ENCODE measurements around the gene NCBP2L. TPM values are rescaled to one million over a fixed set of nuclear protein-coding genes. Genes with fewer than 3 reads are reported as not detected.

Gene NCBP2L
- total RNA-seq, 2 experiments from 2014 or later = not detected

- no peak for DNase-seq (ENCODE audit: low spot score)
- H3K9me2 ChIP-seq (ENCODE audit: insufficient read depth, low read length) = no peaks in the 10 kb centered on the region
- ChIA-PET CTCF (ENCODE audit: unreplicated experiment) (no interaction called here), POLR2A (no interaction called here)
- intact Hi-C loops (cut with micrococcal nuclease; ENCODE audit: unreplicated experiment) = loop anchor here (10.0 kb wide), 2 partner anchors 302 to 748 kb away; no protein-coding TSS in a partner anchor
- peaks cover 11% of the 10 kb centered on the region for H3K4me1 ChIP-seq (ENCODE audit: insufficient read depth, low read length, poor library complexity, severe bottlenecking)
- no peaks in the 10 kb centered on the region for H4K20me1 ChIP-seq (ENCODE audit: insufficient read depth, low read length)
- H3K27ac ChIP-seq (ENCODE audit: low read depth, low read length, poor library complexity, severe bottlenecking) = no peak overlapping the region
- no peak overlapping the region for H3K4me2 ChIP-seq (ENCODE audit: low read length)
- H3K79me2 ChIP-seq (ENCODE audit: insufficient read depth, low read depth, low read length) = no peaks in the 10 kb centered on the region
- no TSS peak for BruUV-seq (replicated peaks)
- H3K4me3 ChIP-seq (ENCODE audit: low read depth, low read length, poor library complexity, severe bottlenecking) = no peak overlapping the region
- no peak for TF ChIP-seq EZH2phosphoT487 (IDR thresholded peaks at IDR 0.05; ENCODE audit: borderline replicate concordance, low read depth, low read length)
- H3K36me3 ChIP-seq (ENCODE audit: insufficient read depth, low read length) = no peaks in the 10 kb centered on the region
- H2AFZ ChIP-seq (ENCODE audit: low read length) = no peak overlapping the region
- no peaks in the 10 kb centered on the region for H3K9me3 ChIP-seq (ENCODE audit: low read length)
These were observed 4.3 kb upstream of the NCBP2L start for GRCh38 chrX:107773206-107773605.

GRCh38 chrX:107773906-107774435, 3.6 kb upstream of the NCBP2L start:
- Histone ChIP-seq H3K36me3 (ENCODE audit: insufficient read depth, low read length) (no peaks in the 10 kb centered on the region), H3K9me3 (ENCODE audit: low read length) (no peaks in the 10 kb centered on the region), H3K79me2 (ENCODE audit: insufficient read depth, low read depth, low read length) (no peaks in the 10 kb centered on the region), H4K20me1 (ENCODE audit: insufficient read depth, low read length) (no peaks in the 10 kb centered on the region), H3K9me2 (ENCODE audit: insufficient read depth, low read length) (no peaks in the 10 kb centered on the region), H2AFZ (ENCODE audit: low read length) (no peak overlapping the region), H3K4me3 (ENCODE audit: low read depth, low read length, poor library complexity, severe bottlenecking) (no peak overlapping the region), H3K27ac (ENCODE audit: low read depth, low read length, poor library complexity, severe bottlenecking) (no peak overlapping the region), H3K4me1 (ENCODE audit: insufficient read depth, low read length, poor library complexity, severe bottlenecking) (peaks cover 11% of the 10 kb centered on the region), H3K4me2 (ENCODE audit: low read length) (no peak overlapping the region)
- intact Hi-C loops (cut with micrococcal nuclease; ENCODE audit: unreplicated experiment) = loop anchor here (10.0 kb wide), 2 partner anchors 301 to 749 kb away; no protein-coding TSS in a partner anchor
- no peak for DNase-seq (ENCODE audit: low spot score)
- BruUV-seq (replicated peaks) = no TSS peak
- POLR2A ChIA-PET = interaction anchor here (0.6 kb wide), 1 partner anchor 105 kb away, joined by 4 read pairs; no protein-coding TSS in a partner anchor
- TF ChIP-seq CTCF (conservative IDR thresholded peaks at IDR 0.05; ENCODE audit: low read length) = no peak
- TF ChIP-seq EZH2phosphoT487 (IDR thresholded peaks at IDR 0.05; ENCODE audit: borderline replicate concordance, low read depth, low read length) = no peak
- CTCF ChIA-PET (ENCODE audit: unreplicated experiment) = no interaction called here

GRCh38 chrX:107775000-107775733, 2.4 kb upstream of the NCBP2L start:
- DNase-seq (ENCODE audit: low spot score) = no peak
- no peaks in the 10 kb centered on the region for H3K36me3 ChIP-seq (ENCODE audit: insufficient read depth, low read length)

More at GRCh38 chrX:107775000-107775733, 2.4 kb upstream of the NCBP2L start:
- TF ChIP-seq CTCF (conservative IDR thresholded peaks at IDR 0.05; ENCODE audit: low read length) (no peak), EZH2phosphoT487 (IDR thresholded peaks at IDR 0.05; ENCODE audit: borderline replicate concordance, low read depth, low read length) (no peak)
- Histone ChIP-seq H3K4me1 (ENCODE audit: insufficient read depth, low read length, poor library complexity, severe bottlenecking) (peaks cover 11% of the 10 kb centered on the region), H4K20me1 (ENCODE audit: insufficient read depth, low read length) (no peaks in the 10 kb centered on the region), H3K27ac (ENCODE audit: low read depth, low read length, poor library complexity, severe bottlenecking) (no peak overlapping the region), H2AFZ (ENCODE audit: low read length) (0 out of 2 replicates have a peak overlapping the region, but pooled peaks have one; percentile 50), H3K9me2 (ENCODE audit: insufficient read depth, low read length) (no peaks in the 10 kb centered on the region), H3K79me2 (ENCODE audit: insufficient read depth, low read depth, low read length) (no peaks in the 10 kb centered on the region), H3K4me2 (ENCODE audit: low read length) (peak overlapping the region; percentile 77; the same call in 1 of the 2 replicates), H3K9me3 (ENCODE audit: low read length) (no peaks in the 10 kb centered on the region), H3K4me3 (ENCODE audit: low read depth, low read length, poor library complexity, severe bottlenecking) (peak overlapping the region; percentile 44)
- BruUV-seq (replicated peaks) = no TSS peak
- POLR2A ChIA-PET = interaction anchor here (1.2 kb wide), 1 partner anchor 102 kb away, joined by 5 read pairs; no protein-coding TSS in a partner anchor
- intact Hi-C loops (cut with micrococcal nuclease; ENCODE audit: unreplicated experiment) = loop anchor here (5.0 to 10.0 kb wide), 3 partner anchors 117 to 750 kb away; no protein-coding TSS in a partner anchor
- CTCF ChIA-PET (ENCODE audit: unreplicated experiment) = no interaction called here
